Activated naive CD4-positive, alpha-beta T cell (primary cell): ENCODE results near the gene TREML4.

Source experiments
- DNase-seq, 4 experiments: peaks; one replicate each; lab custom pipeline; 2025; lab: John Stamatoyannopoulos, UW

TREML4 gene

GRCh38 chr6:41286544-41287346, 58.6 kb downstream of the TREML4 start, which contains the start of gene TREM1:
Gene TREM1 (minus strand): TSS chr6:41286682. CDS start chr6:41286655, 27 bp downstream.
- DNase-seq = no peak

- no peak for DNase-seq
These were observed 60.0 kb downstream of the TREML4 start for GRCh38 chr6:41288030-41288753.
